Stimulated activated CD8-positive, alpha-beta memory T cell treated with anti-CD3 and anti-CD28 coated beads, Interleukin-2, amount 100 ng/mL, for 1 hour (primary cell): ENCODE measurements around the gene AGK.
"Not testable (repeated sequence)": the region's sequence is repeated elsewhere in the genome, so short reads cannot be mapped to it uniquely, and the experiment has no call there.

Source experiments
- DNase-seq, 2 donors: peaks; one replicate each; pipeline ENCODE4 v3.0.0-alpha.2; 2020; ENCODE audit warnings: low read depth in 2 of 2

AGK gene

DNA sequence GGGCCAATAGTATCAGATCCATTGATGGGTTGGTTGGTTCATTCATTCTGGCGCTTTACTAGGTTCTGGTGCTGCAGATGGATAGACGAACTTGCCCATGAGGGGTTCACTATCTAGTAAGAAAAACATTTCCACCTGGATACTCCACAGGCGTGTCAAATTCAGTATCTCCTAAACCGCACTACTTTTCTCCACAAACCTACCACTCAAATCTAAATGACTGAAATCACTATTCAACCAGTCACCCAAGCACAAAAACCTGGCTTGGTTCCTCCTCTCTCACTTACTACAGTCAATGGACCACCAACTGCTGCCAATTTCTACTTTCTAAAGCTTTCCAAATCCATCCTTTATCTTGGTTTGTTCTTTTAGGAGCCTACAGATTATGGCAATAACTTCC is 572 bp downstream of the AGK start:
- DNase-seq, result no peak

DNA sequence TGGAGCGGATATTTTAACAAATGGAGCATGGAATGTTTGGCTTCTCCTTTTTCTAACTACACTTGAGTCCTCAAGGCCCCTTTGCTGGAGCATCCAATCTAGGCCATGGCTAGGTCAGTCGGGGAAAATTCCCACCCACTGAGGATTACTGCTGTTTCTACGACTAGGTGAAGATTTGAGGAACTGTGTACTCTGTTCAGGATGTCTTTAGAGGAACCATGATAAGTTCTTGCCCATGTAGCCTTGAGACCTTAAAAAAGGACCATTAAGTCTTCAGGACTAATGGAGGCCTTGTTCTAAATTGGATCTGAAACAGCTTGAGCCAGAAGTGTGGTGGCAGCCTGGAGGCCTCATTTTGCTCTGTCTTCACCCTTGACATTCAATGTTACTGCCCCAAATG is 6.2 kb downstream of the AGK start:
- DNase-seq, result no peak

- not testable (repeated sequence) for DNase-seq
Measured at GRCh38 chr7:141557831-141558531, 6.8 kb downstream of the AGK start.

DNA sequence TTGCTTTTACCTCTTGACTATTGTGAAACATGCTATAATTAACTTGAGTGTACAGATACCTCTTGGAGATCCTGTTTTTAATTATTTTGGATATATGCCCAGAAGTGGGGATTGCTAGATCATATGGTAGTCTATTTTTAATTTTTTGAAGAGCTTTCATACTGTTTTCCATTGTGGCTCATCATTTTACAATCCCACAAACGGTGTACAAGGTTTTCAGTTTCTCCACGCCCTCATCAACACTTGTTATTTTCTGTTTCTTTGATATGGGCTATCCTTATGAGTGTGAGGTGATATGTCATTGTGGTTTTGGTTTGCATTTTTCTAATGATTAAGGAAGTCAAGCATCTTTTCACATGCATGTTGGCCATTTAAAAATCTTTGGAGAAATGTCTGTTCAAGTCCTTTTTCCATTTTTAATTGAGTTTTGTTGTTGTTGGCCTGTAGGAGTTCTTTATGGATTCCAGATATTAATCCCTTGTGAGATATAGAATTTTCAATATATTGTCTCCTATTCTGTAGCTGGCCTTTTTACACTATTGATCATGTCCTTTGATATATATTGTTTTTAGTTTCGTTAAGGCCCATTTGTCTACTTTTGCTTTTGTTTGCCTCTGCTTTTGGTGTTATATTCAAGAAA is 7.5 kb downstream of the AGK start:
- DNase-seq, result no peak

DNA sequence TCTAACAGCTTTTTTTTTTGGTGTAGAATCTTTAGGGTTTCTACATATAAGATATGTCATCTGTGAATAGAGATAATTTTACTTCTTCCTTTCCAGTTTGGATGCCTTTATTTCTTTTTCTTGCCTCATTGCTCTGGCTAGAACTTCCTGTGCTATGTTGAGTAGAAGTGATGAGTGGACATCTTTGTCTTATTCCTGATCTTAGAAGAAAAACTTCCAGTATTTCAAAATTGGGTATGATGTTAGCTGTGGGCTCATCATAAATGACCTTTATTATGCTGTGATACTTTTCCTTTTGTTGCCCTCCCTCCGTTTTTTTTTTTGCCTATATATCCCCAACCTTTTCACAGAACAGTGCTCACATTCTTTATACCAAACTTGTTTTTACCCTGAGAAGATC is 8.8 kb downstream of the AGK start:
- no peak for DNase-seq

DNA sequence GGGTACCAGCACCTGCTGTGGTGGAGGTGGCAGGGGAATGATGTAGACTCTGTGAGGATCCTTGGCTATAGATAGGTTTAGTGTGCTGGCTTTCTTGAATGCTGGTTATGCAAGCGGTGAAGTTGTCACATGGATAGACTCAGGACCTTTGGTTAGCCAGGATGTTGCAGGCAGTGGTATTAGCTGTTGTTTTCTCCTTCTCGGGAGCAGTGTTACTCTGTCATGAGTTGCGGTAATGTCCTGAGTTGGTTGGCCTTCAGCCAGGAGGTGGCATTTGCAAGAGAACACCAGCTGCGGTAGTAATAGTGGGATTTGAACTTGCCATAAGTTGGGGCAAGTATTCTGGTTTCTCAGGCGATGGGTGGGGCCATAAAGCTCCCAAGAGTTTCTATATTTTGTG is 10.8 kb downstream of the AGK start:
- no peak for DNase-seq

DNA sequence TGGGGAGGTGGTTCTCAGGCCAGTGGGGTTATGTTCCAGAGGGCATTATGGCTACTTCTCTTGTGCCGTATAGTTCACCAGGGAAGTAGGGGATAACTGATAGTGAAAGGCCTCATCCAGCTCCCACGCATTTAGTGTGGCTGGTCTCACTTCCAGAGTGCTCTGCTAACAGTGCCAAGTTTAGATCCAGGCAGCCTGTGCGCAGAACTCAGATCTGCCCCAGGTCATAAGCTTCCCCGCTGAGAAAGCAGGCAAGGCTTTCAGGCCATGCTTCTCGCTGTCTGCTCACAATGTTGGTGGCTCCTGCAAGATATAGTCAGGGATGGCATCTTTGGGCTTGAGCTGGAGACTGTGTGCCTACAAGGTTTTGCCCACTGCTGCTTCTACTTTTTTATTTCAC is 11.3 kb downstream of the AGK start:
- no peak for DNase-seq

- DNase-seq, result no peak
Measured at GRCh38 chr7:141562972-141563371, 11.8 kb downstream of the AGK start.

GRCh38 chr7:141563956-141564623 is 12.9 kb downstream of the AGK start:
- no peak for DNase-seq

DNA sequence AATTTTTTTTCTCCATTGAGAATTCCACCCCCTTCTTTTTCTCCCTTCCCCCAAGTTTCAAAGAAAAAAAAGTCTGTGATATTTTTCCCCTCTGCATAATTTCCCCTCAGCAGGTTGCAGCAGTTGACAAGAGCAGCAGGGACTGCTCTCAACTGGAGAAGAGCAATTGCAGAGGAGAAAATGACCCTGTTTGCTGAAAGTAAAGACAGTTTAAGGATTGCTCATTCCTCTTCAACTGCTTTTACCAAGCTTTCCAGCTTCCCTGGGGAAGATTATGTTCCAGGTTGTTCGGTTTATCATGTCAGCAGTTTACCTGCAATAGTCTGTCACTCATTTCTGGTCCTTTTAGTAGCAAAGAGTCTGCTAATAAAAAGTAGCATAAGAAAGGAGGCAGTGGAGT is 16.2 kb downstream of the AGK start:
- no peak for DNase-seq

DNA sequence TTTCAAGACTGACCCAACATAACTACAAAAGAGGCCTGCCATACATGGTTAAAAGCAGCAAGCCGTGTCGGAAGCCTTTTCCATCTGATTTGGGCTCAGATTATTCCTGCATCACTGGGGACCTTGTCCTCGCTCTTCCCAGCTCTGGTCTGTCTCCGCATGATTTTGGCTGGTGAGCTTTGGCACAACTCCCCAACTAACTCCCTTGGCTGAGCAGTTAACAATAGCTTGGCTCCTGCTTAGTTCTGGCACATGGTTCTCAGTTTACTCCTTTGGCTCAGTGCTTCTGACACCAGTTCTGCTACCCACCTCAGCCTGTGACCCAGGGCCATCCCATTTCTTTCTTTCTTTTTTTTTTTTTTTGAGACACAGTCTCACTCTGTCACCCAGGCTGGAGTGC is 17.0 kb downstream of the AGK start:
- DNase-seq, result no peak

- DNase-seq, result no peak
Measured at GRCh38 chr7:141571059-141571458, 19.8 kb downstream of the AGK start.

DNA sequence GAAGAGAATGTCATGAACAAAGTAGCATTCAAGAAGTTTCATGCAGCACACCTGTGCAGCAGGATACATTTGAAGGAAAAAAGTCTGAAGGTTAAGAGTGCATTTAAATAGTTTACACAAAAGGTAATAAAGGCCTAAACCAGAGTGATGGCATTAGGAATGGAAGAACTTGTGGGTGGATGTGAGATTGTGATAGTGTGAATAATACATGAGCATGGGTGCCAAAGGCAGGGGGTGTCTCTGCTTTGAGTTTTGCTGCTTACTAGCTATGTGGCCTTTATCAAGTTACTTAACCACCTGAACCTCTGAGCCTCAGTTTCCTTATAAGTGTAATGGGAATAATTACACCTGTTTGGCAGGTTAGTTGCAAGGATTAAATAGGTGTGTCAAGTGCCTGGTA is 21.0 kb downstream of the AGK start:
- DNase-seq, result no peak

DNA sequence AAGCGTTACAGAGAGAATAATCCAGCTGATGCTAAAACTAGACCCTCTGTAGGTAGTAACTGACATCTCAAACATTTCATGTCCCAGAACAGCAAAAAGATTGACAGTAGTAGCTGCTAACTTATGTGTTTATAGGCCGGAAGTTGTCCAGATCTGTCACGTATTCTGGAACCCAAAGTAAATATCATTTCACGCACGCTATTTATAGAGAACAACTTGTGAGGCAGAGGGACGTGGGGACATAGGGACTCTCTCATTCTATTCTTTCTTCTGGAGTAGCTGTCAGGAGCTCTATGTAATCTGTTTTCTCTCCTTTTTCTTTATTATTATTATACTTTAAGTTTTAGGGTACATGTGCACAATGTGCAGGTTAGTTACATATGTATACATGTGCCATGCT is 22.3 kb downstream of the AGK start:
- DNase-seq, result no peak

- no peak for DNase-seq
Measured at GRCh38 chr7:141575164-141575563, 24.0 kb downstream of the AGK start.

DNA sequence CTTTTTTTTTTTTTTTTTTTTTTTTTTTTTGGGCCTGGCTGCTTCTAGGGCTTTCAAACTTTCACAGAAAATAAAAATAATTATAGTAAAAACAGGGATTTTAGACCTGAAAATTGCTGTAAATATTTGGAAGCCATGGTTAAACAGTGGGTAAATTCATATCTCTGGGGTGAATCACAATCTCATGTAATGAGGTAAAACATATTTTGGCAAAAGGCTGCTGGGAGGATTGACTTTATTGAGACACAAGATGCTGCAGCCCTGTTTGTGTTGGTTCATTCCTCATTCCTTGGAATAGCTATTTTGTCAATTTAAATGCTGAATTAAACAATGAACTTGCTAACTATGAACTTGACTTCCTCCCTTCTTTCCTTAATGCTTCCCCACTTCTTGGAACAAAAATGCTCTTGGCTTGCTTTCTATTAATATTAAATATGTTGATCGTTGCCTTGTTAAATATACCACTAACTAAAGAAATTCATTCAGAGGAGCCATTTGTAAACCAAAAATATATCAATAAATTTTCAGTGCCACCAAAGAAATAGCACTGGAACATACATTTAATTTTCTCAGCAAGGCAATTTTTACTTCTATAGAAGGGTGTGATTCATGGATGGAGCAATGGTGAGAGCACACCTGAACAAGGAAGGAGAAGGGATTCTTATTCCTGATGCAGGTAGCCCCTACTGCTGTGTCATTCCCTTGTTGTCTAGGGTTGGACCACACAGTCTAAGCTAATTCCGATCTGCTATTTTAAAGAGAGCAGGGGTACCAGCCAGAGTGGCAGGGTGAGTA is 24.6 kb downstream of the AGK start:
- DNase-seq, result no peak

- no peak for DNase-seq
Measured at GRCh38 chr7:141577043-141577839, 26.0 kb downstream of the AGK start.

GRCh38 chr7:141579953-141580352 is 28.7 kb downstream of the AGK start:
- DNase-seq, result not testable (repeated sequence)

DNA sequence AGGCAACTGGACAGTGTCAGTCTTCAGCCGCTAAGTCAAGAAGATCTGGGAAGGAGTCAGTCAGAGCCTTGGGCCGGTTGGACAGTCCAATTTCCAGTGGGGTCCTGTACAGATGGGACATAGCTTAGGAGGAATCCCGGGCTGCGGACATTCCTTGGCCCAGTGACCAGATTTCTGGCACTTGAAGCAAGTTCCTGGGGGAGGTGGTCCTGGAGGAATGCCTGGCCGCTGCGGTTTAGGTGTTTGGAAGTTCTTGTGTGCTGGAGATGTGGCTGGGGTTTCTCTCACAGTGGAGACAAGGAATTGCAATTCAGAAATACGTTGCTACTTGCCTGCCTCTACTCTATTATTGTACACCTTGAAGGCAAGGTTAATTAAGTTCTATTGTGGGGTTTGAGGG is 30.9 kb downstream of the AGK start:
- DNase-seq, result not testable (repeated sequence)

- no peak for DNase-seq
Measured at GRCh38 chr7:141584935-141585334, 33.7 kb downstream of the AGK start.
